HEK293T (cell line): ENCODE results near the gene FGFBP1.

Source experiments
- ARNT ChIP-seq: fragments of 450-650 bp; IDR thresholded peaks from 2 replicates; pipeline ENCODE4 v1.6.1; 2017; ENCODE audit warnings: mild to moderate bottlenecking
- BHLHE40 ChIP-seq: fragments of 450-650 bp; IDR thresholded peaks from 2 replicates; pipeline ENCODE4 v1.6.1; 2016; ENCODE audit warnings: mild to moderate bottlenecking, moderate library complexity, borderline replicate concordance
- ELF4 ChIP-seq: fragments of 450-650 bp; IDR thresholded peaks from 2 replicates; pipeline ENCODE4 v1.6.1; 2017; ENCODE audit warnings: antibody characterized with exemption
- FOXA1 ChIP-seq: fragments of 450-650 bp; IDR thresholded peaks from 2 replicates; pipeline ENCODE4 v1.6.1; 2016; ENCODE audit warnings: mild to moderate bottlenecking
- FOXK2 ChIP-seq: fragments of 450-650 bp; IDR thresholded peaks from 2 replicates; pipeline ENCODE4 v1.6.1; 2016; ENCODE audit warnings: mild to moderate bottlenecking
- FOXM1 ChIP-seq: fragments of 450-650 bp; IDR thresholded peaks from 2 replicates; pipeline ENCODE4 v1.6.1; 2017; ENCODE audit warnings: mild to moderate bottlenecking, borderline replicate concordance
- HDGF ChIP-seq: fragments of 450-650 bp; IDR thresholded peaks from 2 replicates; pipeline ENCODE4 v1.6.1; 2017; ENCODE audit warnings: antibody characterized with exemption, borderline replicate concordance
- LEF1 ChIP-seq: fragments of 450-650 bp; IDR thresholded peaks from 2 replicates; pipeline ENCODE4 v1.6.1; 2017; ENCODE audit warnings: mild to moderate bottlenecking, borderline replicate concordance
- NFRKB ChIP-seq: fragments of 450-650 bp; IDR thresholded peaks from 2 replicates; pipeline ENCODE4 v1.6.1; 2016; ENCODE audit warnings: mild to moderate bottlenecking, moderate library complexity
- PKNOX1 ChIP-seq: fragments of 450-650 bp; IDR thresholded peaks from 2 replicates; pipeline ENCODE4 v1.6.1; 2016
- SP1 ChIP-seq: fragments of 450-650 bp; IDR thresholded peaks from 2 replicates; pipeline ENCODE4 v1.6.1; 2017
- TARDBP ChIP-seq: fragments of 450-650 bp; IDR thresholded peaks from 2 replicates; pipeline ENCODE4 v1.6.1; 2016
- ZNF384 ChIP-seq: fragments of 450-650 bp; IDR thresholded peaks from 2 replicates; pipeline ENCODE4 v1.6.1; 2016

- TF ChIP-seq BHLHE40 (no peak), FOXM1 (no peak), HDGF (no peak), LEF1 (no peak), ELF4 (no peak), ARNT (no peak), TARDBP (no peak), FOXA1 (no peak), NFRKB (no peak), FOXK2 (no peak), SP1 (no peak), ZNF384 (no peak), PKNOX1 (no peak)
These were observed 49.7 kb upstream of the FGFBP1 start for GRCh38 chr4:15988222-15988621.
